Gastrocnemius medialis (tissue), 4 donors: ENCODE results near the gene NAP1L4.

Experiments used
- CTCF ChIP-seq, 5 experiments: fragments of 450-650 bp in 3 of 5; fragments of 200-600 bp in 2 of 5; sonication (generic) in 2 of 5; IDR thresholded peaks in 4 of 5; conservative IDR thresholded peaks in 1 of 5; 1 replicate in 4 of 5; 2 replicates in 1 of 5; pipeline ENCODE4 v1.5.1; 2016 to 2019; ENCODE audit warnings: antibody characterized with exemption in 5 of 5, mild to moderate bottlenecking in 3 of 5, moderate library complexity in 3 of 5
- POLR2A ChIP-seq, 2 donors: fragments of 450-650 bp; IDR thresholded peaks; one replicate each; pipeline ENCODE4 v1.6.1; 2017; ENCODE audit warnings: antibody characterized with exemption in 2 of 2, mild to moderate bottlenecking in 2 of 2, moderate library complexity in 2 of 2

DNA sequence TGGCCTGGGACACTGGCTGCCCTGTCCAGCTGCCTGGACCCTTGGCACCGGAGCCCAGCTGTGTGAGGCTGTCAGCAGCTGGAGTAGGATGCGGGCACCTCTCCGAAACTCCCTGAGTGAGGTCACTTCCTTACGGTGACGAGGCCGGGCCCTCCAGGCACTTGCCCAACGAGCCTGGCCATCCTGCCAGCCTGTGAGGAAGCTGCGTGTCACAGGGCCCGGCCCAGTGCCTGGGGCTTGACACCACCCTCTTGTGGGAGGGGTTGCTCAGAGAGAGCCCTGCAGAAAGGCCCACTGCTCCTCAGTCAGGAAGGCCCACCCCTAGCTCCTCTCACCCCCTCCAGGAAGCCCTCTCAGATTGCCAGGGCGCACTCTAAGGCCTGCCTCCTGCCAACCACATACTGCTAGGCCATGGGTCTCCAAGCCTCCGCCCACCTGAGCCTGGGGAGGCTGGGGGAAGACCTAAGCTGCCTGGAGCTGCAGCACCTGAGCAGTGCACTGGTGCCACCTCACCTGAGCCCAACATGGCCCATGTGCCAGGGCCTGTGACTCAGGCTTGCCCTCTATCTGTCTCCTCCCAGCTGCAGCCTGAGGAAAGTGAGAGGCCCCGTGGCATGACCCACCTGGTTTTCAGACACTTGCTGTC lies 58.6 kb downstream of the NAP1L4 start:
- TF ChIP-seq CTCF (IDR thresholded peaks at IDR 0.05 in 4 of 5, conservative IDR thresholded peaks at IDR 0.05 in 1 of 5) (no peak), POLR2A (IDR thresholded peaks at IDR 0.05) (peak in 1 of 2 donors; percentile 10)
